Measurements from ENCODE around the gene ANKRD35. TPM values are rescaled to one million over a fixed set of nuclear protein-coding genes. Genes with fewer than 3 reads are reported as not detected.

Gene ANKRD35
- total and polyA plus RNA-seq, 9 of the 15 experiments (the other 6 are each of a cell fraction or from before 2014, with no cell fraction given), result 0.07 to 0.14 (median 0.07) TPM; not detected in 5

GRCh38 chr1:145837656-145838055, 48.0 kb downstream of the ANKRD35 start:
- Histone ChIP-seq H3K4me2 (ENCODE audit: insufficient read depth, low read length) (no peak overlapping the region), H4K20me1 (replicated peaks; ENCODE audit: control insufficient read depth, insufficient read depth, low read length) (no peaks in the 10 kb centered on the region), H3K9me3 (replicated peaks; ENCODE audit: control insufficient read depth, insufficient read depth, low read depth, low read length) (no peaks in the 10 kb centered on the region), H3K27ac (ENCODE audit: extremely low read depth, low read depth, low read length) (no peak overlapping the region), H3K4me3 (no peak overlapping the region), H3K27me3 (ENCODE audit: control insufficient read depth in 2 of 2, insufficient read depth in 2 of 2, low read length in 2 of 2) (no peaks in the 10 kb centered on the region), H3K9ac (ENCODE audit: insufficient read depth in 1 of 2, low read depth in 2 of 2, low read length in 2 of 2) (no peak overlapping the region), H2AFZ (ENCODE audit: low read depth, low read length) (no peak overlapping the region), H3K9me1 (ENCODE audit: control insufficient read depth, insufficient read depth, low read length) (no peaks in the 10 kb centered on the region), H3K79me2 (ENCODE audit: control insufficient read depth, insufficient read depth, low read length) (no peaks in the 10 kb centered on the region), H3K4me1 (replicated peaks in 1 of 2; ENCODE audit: control insufficient read depth in 2 of 2, insufficient read depth in 2 of 2, low read length in 2 of 2) (no peaks in the 10 kb centered on the region), H3K36me3 (ENCODE audit: control insufficient read depth, insufficient read depth, low read length) (peaks cover 96% of the 10 kb centered on the region)
- CTCF ChIA-PET (ENCODE audit: low intra/inter-chr PET ratio), result no interaction called here
- intact Hi-C loops (cut with micrococcal nuclease), result no loop called here
- FAIRE-seq, result peak; percentile 37
- WGBS (ENCODE audit: insufficient coverage, low coverage, missing lambda C conversion rate), result 87% methylated on average over 1 of the region's 1 CpG
- POLR2A ChIA-PET, result interaction anchor here (1.6 to 2.4 kb wide), 2 partner anchors 12 to 21 kb away, joined by 8 to 12 read pairs; partner anchors contain the start of gene PIAS3
- in situ Hi-C loops (cut with MboI), result no loop called here
- no TSS peak for BruUV-seq (replicated peaks)
- DNase-seq (ENCODE audit: extremely low read depth in 1 of 4, low spot score in 3 of 4), result no peak
- no peak for ATAC-seq
- no peak for TF ChIP-seq AFF1 (IDR thresholded peaks at IDR 0.05; ENCODE audit: low read depth in 1 of 2, partially characterized antibody in 2 of 2)
- TF ChIP-seq, protein P1, sequence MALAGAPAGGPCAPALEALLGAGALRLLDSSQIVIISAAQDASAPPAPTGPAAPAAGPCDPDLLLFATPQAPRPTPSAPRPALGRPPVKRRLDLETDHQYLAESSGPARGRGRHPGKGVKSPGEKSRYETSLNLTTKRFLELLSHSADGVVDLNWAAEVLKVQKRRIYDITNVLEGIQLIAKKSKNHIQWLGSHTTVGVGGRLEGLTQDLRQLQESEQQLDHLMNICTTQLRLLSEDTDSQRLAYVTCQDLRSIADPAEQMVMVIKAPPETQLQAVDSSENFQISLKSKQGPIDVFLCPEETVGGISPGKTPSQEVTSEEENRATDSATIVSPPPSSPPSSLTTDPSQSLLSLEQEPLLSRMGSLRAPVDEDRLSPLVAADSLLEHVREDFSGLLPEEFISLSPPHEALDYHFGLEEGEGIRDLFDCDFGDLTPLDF (CRISPR knock-in tag; IDR thresholded peaks at IDR 0.05), result no peak
- no peak for TF ChIP-seq HNRNPL (IDR thresholded peaks at IDR 0.05; ENCODE audit: low read depth, low read length)
- no peak for TF ChIP-seq RFX7 (CRISPR knock-in tag; IDR thresholded peaks at IDR 0.05)
- TF ChIP-seq ZNF347 (CRISPR knock-in tag; IDR thresholded peaks at IDR 0.05; ENCODE audit: low read depth), result no peak
- TF ChIP-seq, protein P2, sequence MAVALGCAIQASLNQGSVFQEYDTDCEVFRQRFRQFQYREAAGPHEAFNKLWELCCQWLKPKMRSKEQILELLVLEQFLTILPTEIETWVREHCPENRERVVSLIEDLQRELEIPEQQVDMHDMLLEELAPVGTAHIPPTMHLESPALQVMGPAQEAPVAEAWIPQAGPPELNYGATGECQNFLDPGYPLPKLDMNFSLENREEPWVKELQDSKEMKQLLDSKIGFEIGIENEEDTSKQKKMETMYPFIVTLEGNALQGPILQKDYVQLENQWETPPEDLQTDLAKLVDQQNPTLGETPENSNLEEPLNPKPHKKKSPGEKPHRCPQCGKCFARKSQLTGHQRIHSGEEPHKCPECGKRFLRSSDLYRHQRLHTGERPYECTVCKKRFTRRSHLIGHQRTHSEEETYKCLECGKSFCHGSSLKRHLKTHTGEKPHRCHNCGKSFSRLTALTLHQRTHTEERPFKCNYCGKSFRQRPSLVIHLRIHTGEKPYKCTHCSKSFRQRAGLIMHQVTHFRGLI (CRISPR knock-in tag; IDR thresholded peaks at IDR 0.05), result no peak
- TF ChIP-seq SUPT5H (IDR thresholded peaks at IDR 0.05), result no peak
- TF ChIP-seq NCOA6 (IDR thresholded peaks at IDR 0.05), result no peak
- no peak for TF ChIP-seq TAF15 (IDR thresholded peaks at IDR 0.05; ENCODE audit: low read depth, low read length)
- no peak for TF ChIP-seq HDAC6 (IDR thresholded peaks at IDR 0.05; ENCODE audit: low read depth, low read length)
- no peak for TF ChIP-seq SRSF3 (IDR thresholded peaks at IDR 0.05; ENCODE audit: insufficient read depth, low read length)
- TF ChIP-seq, protein P3, sequence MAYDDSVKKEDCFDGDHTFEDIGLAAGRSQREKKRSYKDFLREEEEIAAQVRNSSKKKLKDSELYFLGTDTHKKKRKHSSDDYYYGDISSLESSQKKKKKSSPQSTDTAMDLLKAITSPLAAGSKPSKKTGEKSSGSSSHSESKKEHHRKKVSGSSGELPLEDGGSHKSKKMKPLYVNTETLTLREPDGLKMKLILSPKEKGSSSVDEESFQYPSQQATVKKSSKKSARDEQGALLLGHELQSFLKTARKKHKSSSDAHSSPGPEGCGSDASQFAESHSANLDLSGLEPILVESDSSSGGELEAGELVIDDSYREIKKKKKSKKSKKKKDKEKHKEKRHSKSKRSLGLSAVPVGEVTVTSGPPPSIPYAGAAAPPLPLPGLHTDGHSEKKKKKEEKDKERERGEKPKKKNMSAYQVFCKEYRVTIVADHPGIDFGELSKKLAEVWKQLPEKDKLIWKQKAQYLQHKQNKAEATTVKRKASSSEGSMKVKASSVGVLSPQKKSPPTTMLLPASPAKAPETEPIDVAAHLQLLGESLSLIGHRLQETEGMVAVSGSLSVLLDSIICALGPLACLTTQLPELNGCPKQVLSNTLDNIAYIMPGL (CRISPR knock-in tag; IDR thresholded peaks at IDR 0.05), result no peak
- TF ChIP-seq PRPF4 (IDR thresholded peaks at IDR 0.05; ENCODE audit: insufficient read depth, low read depth, low read length, poor library complexity, severe bottlenecking), result no peak
